Heart left ventricle (tissue), 16 donors: ENCODE results near the gene XCL2. TPM values are rescaled to one million over a fixed set of nuclear protein-coding genes. Genes with fewer than 3 reads are reported as not detected.

ENCODE experiments used
- ATAC-seq, 4 donors: fragments of 200-7000 bp; cut with Tn5 transposase; one replicate each; pipeline ENCODE4 v1.9.1; 2020 to 2022; ENCODE audit warnings: moderate library complexity in 4 of 4, mild to moderate bottlenecking in 3 of 4, moderate number of reproducible peaks in 1 of 4
- DNase-seq, 5 donors: peaks; one replicate each; pipeline ENCODE4 v3.0.0-alpha.2; 2020
- H3K27ac ChIP-seq, 12 donors: fragments of 200-600 bp; sonication (generic) in 4 of 12; one replicate each; pipeline versions ENCODE4 v1.5.0 to v1.8.0; 2016 to 2022; ENCODE audit warnings: mild to moderate bottlenecking in 2 of 12
- H3K27me3 ChIP-seq, 9 donors: fragments of 200-600 bp; sonication (generic) in 2 of 9; one replicate each; pipeline versions ENCODE4 v1.5.1 to v1.8.0; 2016 to 2022; ENCODE audit warnings: mild to moderate bottlenecking in 3 of 9
- H3K36me3 ChIP-seq, 9 donors: fragments of 200-600 bp; sonication (generic) in 2 of 9; one replicate each; pipeline versions ENCODE4 v1.5.0 to v1.8.0; 2018 to 2022; ENCODE audit warnings: mild to moderate bottlenecking in 2 of 9
- H3K4me1 ChIP-seq, 12 donors: fragments of 200-600 bp; sonication (generic) in 4 of 12; one replicate each; pipeline versions ENCODE4 v1.5.0 to v1.8.0; 2016 to 2022; ENCODE audit warnings: mild to moderate bottlenecking in 3 of 12
- H3K4me3 ChIP-seq, 12 donors: fragments of 200-600 bp; sonication (generic) in 4 of 12; one replicate each; pipeline versions ENCODE4 v1.5.0 to v1.8.0; 2017 to 2022; ENCODE audit warnings: mild to moderate bottlenecking in 9 of 12, moderate library complexity in 4 of 12
- H3K9me3 ChIP-seq, 12 donors: fragments of 200-600 bp; sonication (generic) in 4 of 12; one replicate each; pipeline versions ENCODE4 v1.5.0 to v1.8.0; 2016 to 2022; ENCODE audit warnings: mild to moderate bottlenecking in 1 of 12
- POLR2A ChIP-seq, 2 donors: fragments of 450-650 bp; IDR thresholded peaks; one replicate each; pipeline ENCODE4 v1.6.1; 2017; ENCODE audit warnings: antibody characterized with exemption in 2 of 2, mild to moderate bottlenecking in 2 of 2, moderate library complexity in 2 of 2
- WGBS, 4 donors: extraction: QIAGEN DNeasy Blood & Tissue Kit in 2 of 4; methylation state at CpG; one replicate each; pipeline versions ENCODE4 v1.1.5 to v1.1.7; 2013 to 2018; 5-methylcytosine and 5-hydroxymethylcytosine counted together
- intact Hi-C, 10 donors: fragments of 100-400 bp; cut with DNase I; formaldehyde crosslinking; loops; one replicate each; pipeline versions ENCODE4 v1.11.1 to v1.14.2; 2022
- polyA plus RNA-seq, 2 donors: library from polyadenylated mRNA; stranded (reverse); fragments of 200-250 nt; gene quantifications; one replicate each; pipeline ENCODE4 v1.2.3, GENCODE V29; 2013
- total RNA-seq, 9 donors: library from RNA; depleted of rRNA in 2 of 9; stranded (reverse); fragments of >200 nt in 2 of 9; fragmentation: NEBNext Ultra II Directional in 3 of 9; extraction: Animal tissue kit (Norgen Biotek cat#: 25700) in 3 of 9; gene quantifications; one replicate each; pipeline versions ENCODE4 v1.1.0 to v1.2.4, GENCODE V29; 2016 to 2023
- TF ChIP-seq, protein P1 (sequence below), 12 donors: fragments of 200-600 bp; sonication (generic) in 4 of 12; IDR thresholded peaks; one replicate each; pipeline versions ENCODE4 v1.5.0 to v1.8.0; 2018 to 2022; ENCODE audit warnings: antibody characterized with exemption in 12 of 12, mild to moderate bottlenecking in 5 of 12
- donor health status: ischemic (EF 13 %, LVEDD 7.1; RV severe dilation, severe dysfunction).
- donor health status: healthy with polysubstance abuse.
- donor health status: DM: no; HTN: yes; CAD: no.
- donor health status: DM: no; HTN: no; CAD: no.
- donor health status: ischemic (EF 25% LVEDD 6.9; RV normal size, moderate dysfunction).
- donor health status: ischemic (EF 25% LVEDD 5.7; RV mildly dilated, moderate dysfunction).
- donor health status: healthy.
- donor health status: DM: yes; HTN: yes; CAD: no.
- donor health status: ischemic (EF 35%, LVEDD 5.7; RV mildly dilated, moderate dysfunction).
- donor health status: nonischemic (EF 11% LVEDD 7.7; RV severe dilation, severe dysfunction).
- donor health status: DM: yes; HTN: yes; CAD: no.
- donor health status: PGD.
- donor health status: ischemic (EF 29% LVEDD 5.4; RV normal size, mild dysfunction).
- donor health status: nonischemic (EF 23%, LVEDD 6.1; RV moderate dilation, normal function).

The XCL2 gene
- total and polyA plus RNA-seq, 11 donors, result 2.7 to 3.6 TPM; not detected in 9

DNA sequence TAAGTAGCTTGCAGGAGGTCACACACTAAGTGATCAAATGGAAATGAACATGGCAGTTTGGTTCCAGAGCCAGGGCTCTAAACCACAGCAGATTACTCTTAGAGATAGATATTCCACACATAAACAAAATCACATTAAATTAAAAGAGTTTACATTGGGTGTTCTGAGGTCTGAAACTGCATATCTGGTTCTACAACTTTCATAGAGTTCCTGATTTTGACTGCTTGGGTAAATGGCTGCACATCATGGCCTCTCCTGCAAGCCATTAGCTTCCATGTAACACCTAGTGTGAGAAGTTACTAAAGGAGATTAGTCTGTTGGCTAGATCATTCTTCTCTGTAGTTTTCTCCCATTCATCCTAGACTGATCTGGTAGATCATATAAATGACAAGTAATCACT is 12.8 kb upstream of the XCL2 start:
- no peak overlapping the region for H3K27ac ChIP-seq
- peaks cover 0 to 5% (median 0%) of the 10 kb centered on the region in 12 donors for H3K4me1 ChIP-seq
- no peak overlapping the region for H3K4me3 ChIP-seq
- H3K9me3 ChIP-seq, result no peaks in the 10 kb centered on the region
- H3K36me3 ChIP-seq, result no peaks in the 10 kb centered on the region
- DNase-seq (no peak), ATAC-seq (no peak)
- TF ChIP-seq POLR2A (IDR thresholded peaks at IDR 0.05), result no peak
- TF ChIP-seq, protein P1, sequence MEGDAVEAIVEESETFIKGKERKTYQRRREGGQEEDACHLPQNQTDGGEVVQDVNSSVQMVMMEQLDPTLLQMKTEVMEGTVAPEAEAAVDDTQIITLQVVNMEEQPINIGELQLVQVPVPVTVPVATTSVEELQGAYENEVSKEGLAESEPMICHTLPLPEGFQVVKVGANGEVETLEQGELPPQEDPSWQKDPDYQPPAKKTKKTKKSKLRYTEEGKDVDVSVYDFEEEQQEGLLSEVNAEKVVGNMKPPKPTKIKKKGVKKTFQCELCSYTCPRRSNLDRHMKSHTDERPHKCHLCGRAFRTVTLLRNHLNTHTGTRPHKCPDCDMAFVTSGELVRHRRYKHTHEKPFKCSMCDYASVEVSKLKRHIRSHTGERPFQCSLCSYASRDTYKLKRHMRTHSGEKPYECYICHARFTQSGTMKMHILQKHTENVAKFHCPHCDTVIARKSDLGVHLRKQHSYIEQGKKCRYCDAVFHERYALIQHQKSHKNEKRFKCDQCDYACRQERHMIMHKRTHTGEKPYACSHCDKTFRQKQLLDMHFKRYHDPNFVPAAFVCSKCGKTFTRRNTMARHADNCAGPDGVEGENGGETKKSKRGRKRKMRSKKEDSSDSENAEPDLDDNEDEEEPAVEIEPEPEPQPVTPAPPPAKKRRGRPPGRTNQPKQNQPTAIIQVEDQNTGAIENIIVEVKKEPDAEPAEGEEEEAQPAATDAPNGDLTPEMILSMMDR (IDR thresholded peaks at IDR 0.05), result no peak
- intact Hi-C loops, result no loop called here
- H3K27me3 ChIP-seq, result no peaks in the 10 kb centered on the region

- Histone ChIP-seq H3K27ac (no peak overlapping the region), H3K27me3 (no peaks in the 10 kb centered on the region), H3K4me1 (peaks cover 0 to 5% (median 0%) of the 10 kb centered on the region in 12 donors), H3K36me3 (no peaks in the 10 kb centered on the region), H3K9me3 (no peaks in the 10 kb centered on the region), H3K4me3 (no peak overlapping the region)
- TF ChIP-seq, protein P1 (IDR thresholded peaks at IDR 0.05), result no peak
- TF ChIP-seq POLR2A (IDR thresholded peaks at IDR 0.05), result no peak
- WGBS, 4 donors, result 77 to 86% (median 79%) methylated on average over 3 of the region's 3 CpGs
- intact Hi-C loops, result no loop called here
- no peak for DNase-seq
- ATAC-seq, result no peak
These were observed 11.8 kb upstream of the XCL2 start for GRCh38 chr1:168555508-168556046.

DNA sequence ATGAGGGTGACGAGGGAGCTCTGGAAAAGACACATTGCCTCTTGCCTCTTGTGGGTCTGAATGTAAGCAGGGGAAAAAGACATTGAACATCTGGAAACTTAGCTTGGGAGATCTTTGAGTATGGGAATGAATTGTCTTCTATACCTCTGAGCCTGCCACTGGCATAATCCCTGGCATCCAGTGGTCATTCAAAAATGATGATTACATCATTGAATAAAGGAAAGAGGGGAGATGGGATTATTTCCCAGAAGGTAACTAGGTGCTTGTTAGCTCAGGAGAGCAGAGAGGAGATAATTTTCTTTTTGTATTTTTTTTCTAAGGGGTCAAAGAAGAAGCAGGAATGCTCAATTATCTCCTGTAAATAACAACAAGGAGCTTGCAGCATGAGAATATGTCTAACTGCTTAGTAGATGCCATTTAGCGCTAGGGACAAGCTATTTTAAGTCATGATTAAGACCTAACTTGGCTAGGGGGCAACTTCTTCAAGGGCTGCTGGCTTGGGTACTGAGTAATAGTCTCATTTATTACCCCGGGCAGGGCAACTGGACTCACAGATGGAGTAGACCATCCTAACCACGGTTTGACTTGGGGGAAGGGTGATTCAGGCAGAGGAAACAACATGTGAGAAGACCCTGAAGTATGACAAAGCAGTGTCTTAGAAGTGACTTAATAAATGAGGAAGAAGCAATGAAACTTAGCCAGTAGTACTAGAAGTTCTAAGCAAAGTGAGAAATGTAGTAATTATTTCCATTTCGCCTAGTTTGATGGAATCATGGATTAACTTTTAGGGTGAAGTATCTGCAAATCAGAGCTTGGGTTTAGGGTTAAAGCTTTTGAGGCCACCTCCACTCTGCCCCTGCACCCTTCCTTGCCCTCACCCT is 11.0 kb upstream of the XCL2 start:
- no peak for DNase-seq
- Histone ChIP-seq H3K9me3 (no peaks in the 10 kb centered on the region), H3K4me1 (peaks cover 0 to 5% (median 0%) of the 10 kb centered on the region in 12 donors), H3K27ac (no peak overlapping the region), H3K36me3 (no peaks in the 10 kb centered on the region), H3K27me3 (no peaks in the 10 kb centered on the region), H3K4me3 (no peak overlapping the region)
- TF ChIP-seq, protein P1 (IDR thresholded peaks at IDR 0.05), result no peak
- TF ChIP-seq POLR2A (IDR thresholded peaks at IDR 0.05), result no peak
- no peak for ATAC-seq
- intact Hi-C loops, result no loop called here
- WGBS, 4 donors, result 83 to 95% (median 89%) methylated on average over 5 of the region's 5 CpGs

DNA sequence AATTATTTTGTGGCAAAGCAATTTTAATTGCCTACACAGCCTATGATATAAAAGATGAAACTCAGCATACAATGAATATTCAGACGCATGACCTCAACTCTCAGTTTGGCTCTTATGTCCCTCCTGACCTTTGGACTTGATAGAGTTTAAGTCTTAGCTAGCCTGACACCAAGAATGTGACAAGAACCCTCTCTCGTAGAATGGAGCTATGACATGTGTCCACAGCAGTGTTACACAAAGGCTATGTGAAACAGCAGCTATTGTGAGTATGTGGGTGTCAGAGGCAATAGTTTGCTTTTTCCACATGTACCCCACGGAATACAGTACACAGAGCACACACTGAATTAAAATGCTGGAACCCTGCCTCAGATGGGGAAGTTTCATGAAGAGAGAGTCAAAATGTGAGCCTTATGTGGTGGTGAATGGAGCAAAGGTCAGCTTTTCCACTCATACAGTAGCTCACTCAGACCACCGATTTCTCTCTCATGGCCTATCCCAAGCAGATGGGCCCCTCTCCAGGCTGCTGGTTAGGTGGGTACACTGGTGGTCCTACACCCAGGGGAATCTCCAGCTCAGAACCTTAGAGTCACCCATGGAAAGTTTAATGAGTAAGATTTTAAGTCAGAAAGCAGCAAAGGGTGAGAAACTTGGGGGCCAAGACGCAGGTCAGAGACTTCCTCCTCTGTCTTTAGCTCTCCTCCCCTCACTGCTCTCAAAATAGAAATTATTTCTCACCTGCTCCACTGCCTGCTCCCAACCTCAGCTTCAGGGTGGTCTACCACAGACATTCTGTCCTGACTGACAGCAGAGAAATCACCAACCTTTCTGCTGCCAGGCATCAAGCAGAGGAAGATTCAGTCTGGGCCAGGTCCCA is 10.1 kb upstream of the XCL2 start:
- no peak for TF ChIP-seq POLR2A (IDR thresholded peaks at IDR 0.05)
- TF ChIP-seq, protein P1 (IDR thresholded peaks at IDR 0.05), result no peak
- Histone ChIP-seq H3K9me3 (peaks cover 0 to 2% (median 0%) of the 10 kb centered on the region in 12 donors), H3K36me3 (no peaks in the 10 kb centered on the region), H3K27me3 (no peaks in the 10 kb centered on the region), H3K4me1 (peaks cover 0 to 5% (median 0%) of the 10 kb centered on the region in 12 donors), H3K27ac (no peak overlapping the region), H3K4me3 (no peak overlapping the region)
- 79 to 94% (median 88%) methylated on average over 5 of the region's 5 CpGs for WGBS, 4 donors
- no peak for DNase-seq
- no peak for ATAC-seq
- intact Hi-C loops, result no loop called here
